Astrocyte of the cerebellum (primary cell): Measurements from ENCODE around the gene NXPH4.

Source experiments
- DNase-seq: peaks from one replicate; pipeline ENCODE4 v3.0.0-alpha.2; 2011; ENCODE audit warnings: low read depth
- H3K4me3 ChIP-seq: 2 replicates; pipeline ENCODE4 v1.5.1; 2011; ENCODE audit warnings: mild to moderate bottlenecking, low read depth, low read length, moderate library complexity
- CTCF ChIP-seq: IDR thresholded peaks from 2 replicates; pipeline ENCODE4 v1.5.1; 2012; ENCODE audit warnings: low read length, low read depth, moderate library complexity, mild to moderate bottlenecking; ENCODE audit errors: missing control alignments
- in situ Hi-C: cut with HindIII; loops from 2 replicates; pipeline ENCODE4 v1.10.0; 2017; ENCODE audit warnings: low sequenced_read_pairs

NXPH4 gene

GRCh38 chr12:57233357-57234232, 17.0 kb downstream of the NXPH4 start:
- in situ Hi-C loops: loop anchor here (10.0 kb wide), 1 partner anchor 49 kb away; no protein-coding TSS in a partner anchor
- DNase-seq: no peak
- no peak for TF ChIP-seq CTCF
- H3K4me3 ChIP-seq: no peak overlapping the region

- no peak for TF ChIP-seq CTCF
- DNase-seq: no peak
- in situ Hi-C loops: loop anchor here (10.0 kb wide), 1 partner anchor 49 kb away; no protein-coding TSS in a partner anchor
- no peak overlapping the region for H3K4me3 ChIP-seq
These were observed 17.6 kb downstream of the NXPH4 start for GRCh38 chr12:57234233-57234570.

GRCh38 chr12:57234571-57235016, 18.0 kb downstream of the NXPH4 start:
- no peak for DNase-seq
- in situ Hi-C loops: loop anchor here (10.0 kb wide), 1 partner anchor 50 kb away; no protein-coding TSS in a partner anchor
- H3K4me3 ChIP-seq: no peak overlapping the region
- no peak for TF ChIP-seq CTCF

- DNase-seq: no peak
- in situ Hi-C loops: loop anchor here (10.0 kb wide), 1 partner anchor 50 kb away; no protein-coding TSS in a partner anchor
- TF ChIP-seq CTCF: no peak
- no peak overlapping the region for H3K4me3 ChIP-seq
These were observed 18.6 kb downstream of the NXPH4 start for GRCh38 chr12:57235017-57235727.

- H3K4me3 ChIP-seq: no peak overlapping the region
- no peak for TF ChIP-seq CTCF
- no peak for DNase-seq
- in situ Hi-C loops: loop anchor here (10.0 kb wide), 1 partner anchor 51 kb away; no protein-coding TSS in a partner anchor
These were observed 19.1 kb downstream of the NXPH4 start for GRCh38 chr12:57235728-57236131.

GRCh38 chr12:57236201-57236924, 19.8 kb downstream of the NXPH4 start:
- in situ Hi-C loops: loop anchor here (10.0 kb wide), 1 partner anchor 52 kb away; no protein-coding TSS in a partner anchor
- no peak for TF ChIP-seq CTCF
- no peak for DNase-seq
- H3K4me3 ChIP-seq: no peak overlapping the region
